Right lobe of liver (tissue), 6 donors: ENCODE results near the gene MON1A. TPM values are rescaled to one million over a fixed set of nuclear protein-coding genes. Genes with fewer than 3 reads are reported as not detected.
"Not testable (repeated sequence)": the region's sequence is repeated elsewhere in the genome, so short reads cannot be mapped to it uniquely, and the experiment has no call there.

Experiments used
- ATAC-seq, 4 donors: fragments of 200-7000 bp; cut with Tn5 transposase; one replicate each; pipeline ENCODE4 v1.9.1; 2020; ENCODE audit warnings: mild to moderate bottlenecking in 4 of 4, moderate library complexity in 4 of 4
- DNase-seq, 3 donors: peaks; one replicate each; pipeline ENCODE4 v3.0.0-alpha.2; 2020
- H3K27ac ChIP-seq, 3 donors: fragments of 200-600 bp; one replicate each; pipeline ENCODE4 v1.8.0; 2022
- H3K27me3 ChIP-seq, 2 donors: fragments of 200-600 bp; one replicate each; pipeline ENCODE4 v1.8.0; 2022
- H3K36me3 ChIP-seq, 4 donors: fragments of 200-600 bp; sonication (generic) in 1 of 4; one replicate each; pipeline versions ENCODE4 v1.5.1 to v1.8.0; 2017 to 2022; ENCODE audit warnings: control low read depth in 1 of 4
- H3K4me1 ChIP-seq, 4 donors: fragments of 200-600 bp; sonication (generic) in 1 of 4; one replicate each; pipeline versions ENCODE4 v1.5.1 to v1.8.0; 2017 to 2022; ENCODE audit warnings: control low read depth in 1 of 4
- H3K4me3 ChIP-seq, 3 donors: fragments of 200-600 bp; one replicate each; pipeline ENCODE4 v1.8.0; 2022
- H3K9me3 ChIP-seq, 4 donors: fragments of 200-600 bp; sonication (generic) in 1 of 4; one replicate each; pipeline versions ENCODE4 v1.5.1 to v1.8.0; 2017 to 2022; ENCODE audit warnings: control low read depth in 1 of 4
- CTCF ChIP-seq, 4 donors: fragments of 200-600 bp in 3 of 4; fragments of 450-650 bp in 1 of 4; IDR thresholded peaks; one replicate each; pipeline versions ENCODE4 v1.5.1 to v1.8.0; 2016 to 2022; ENCODE audit warnings: antibody characterized with exemption in 4 of 4, mild to moderate bottlenecking in 2 of 4
- POLR2A ChIP-seq: fragments of 450-650 bp; IDR thresholded peaks from one replicate; pipeline ENCODE4 v1.6.1; 2017; ENCODE audit warnings: antibody characterized with exemption, mild to moderate bottlenecking
- WGBS: methylation state at CpG from one replicate; pipeline ENCODE4 v1.1.6; 2018; ENCODE audit warnings: low coverage, low lambda C conversion rate; ENCODE audit not compliant: insufficient coverage; ENCODE audit errors: missing lambda C conversion rate; 5-methylcytosine and 5-hydroxymethylcytosine counted together
- intact Hi-C, 2 donors: fragments of 100-400 bp; cut with DNase I; formaldehyde crosslinking; loops; one replicate each; pipeline versions ENCODE4 v1.11.2 to v1.14.1; 2022
- total RNA-seq, 6 experiments: library from RNA; depleted of rRNA in 2 of 6; stranded (reverse); fragments of >200 nt in 2 of 6; fragmentation: NEBNext Ultra II Directional in 3 of 6; extraction: Animal tissue kit (Norgen Biotek cat#: 25700) in 3 of 6; gene quantifications; one replicate each; pipeline versions ENCODE4 v1.1.0 to v1.2.4, GENCODE V29; 2016 to 2023
- donor health status: DM: no; HTN: yes; CAD: no.
- donor health status: DM: no; HTN: no; CAD: no.
- donor health status: DM: no; HTN: no; CAD: no.
- donor health status: DM: no; HTN: yes; CAD: no.
- donor health status: DM: no; HTN: yes; CAD: no.

The MON1A gene
- total RNA-seq, 6 experiments from 2014 or later, result 5.4 to 14.2 (median 7.5) TPM

GRCh38 chr3:49926117-49926728 is 3.4 kb downstream of the MON1A start:
- Histone ChIP-seq H3K4me1 (peaks cover 0 to 11% (median 2%) of the 10 kb centered on the region in 4 donors), H3K27me3 (no peaks in the 10 kb centered on the region), H3K9me3 (no peaks in the 10 kb centered on the region), H3K36me3 (no peaks in the 10 kb centered on the region), H3K27ac (no peak overlapping the region), H3K4me3 (no peak overlapping the region)
- no peak for ATAC-seq
- TF ChIP-seq CTCF (IDR thresholded peaks at IDR 0.05) (no peak), POLR2A (no peak)
- 93% methylated on average over 4 of the region's 4 CpGs for WGBS
- DNase-seq, result no peak
- intact Hi-C loops, result no loop called here

GRCh38 chr3:49925485-49925884 is 4.1 kb downstream of the MON1A start:
- WGBS, result 86% methylated on average over 2 of the region's 2 CpGs
- DNase-seq (no peak), ATAC-seq (no peak)
- TF ChIP-seq CTCF (IDR thresholded peaks at IDR 0.05), result no peak
- Histone ChIP-seq H3K27ac (no peak overlapping the region), H3K4me3 (no peak overlapping the region), H3K9me3 (no peaks in the 10 kb centered on the region), H3K36me3 (no peaks in the 10 kb centered on the region), H3K27me3 (no peaks in the 10 kb centered on the region), H3K4me1 (peaks cover 0 to 10% (median 2%) of the 10 kb centered on the region in 4 donors)
- intact Hi-C loops, result no loop called here

- intact Hi-C loops, result no loop called here
- no peaks in the 10 kb centered on the region for H3K9me3 ChIP-seq
- H3K27ac ChIP-seq, result no peak overlapping the region
- H3K36me3 ChIP-seq, result no peaks in the 10 kb centered on the region
- H3K4me3 ChIP-seq, result no peak overlapping the region
- H3K4me1 ChIP-seq, result peaks cover 0 to 5% (median 2%) of the 10 kb centered on the region in 4 donors
- 92% methylated on average over 2 of the region's 2 CpGs for WGBS
- DNase-seq, result no peak
- ATAC-seq, result no peak
- TF ChIP-seq POLR2A (no peak), CTCF (IDR thresholded peaks at IDR 0.05) (no peak)
- H3K27me3 ChIP-seq, result no peaks in the 10 kb centered on the region
Measured at GRCh38 chr3:49924683-49925082, 4.9 kb downstream of the MON1A start.

GRCh38 chr3:49917806-49918590 is 11.6 kb downstream of the MON1A start:
- H3K27me3 ChIP-seq, H3K4me1 ChIP-seq, H3K27ac ChIP-seq, H3K36me3 ChIP-seq, intact Hi-C loops, ATAC-seq, H3K9me3 ChIP-seq, DNase-seq, H3K4me3 ChIP-seq: not testable (repeated sequence)
- 78% methylated on average over 15 of the region's 19 CpGs for WGBS

GRCh38 chr3:49916686-49917085 is 12.9 kb downstream of the MON1A start:
- no CpG with 5 or more reads among the region's 5 CpGs for WGBS
- no peak overlapping the region for H3K4me3 ChIP-seq
- ATAC-seq (no peak), DNase-seq (no peak)
- no peaks in the 10 kb centered on the region for H3K9me3 ChIP-seq
- TF ChIP-seq CTCF (IDR thresholded peaks at IDR 0.05), result no peak
- TF ChIP-seq POLR2A, result no peak
- intact Hi-C loops, result no loop called here
- no peaks in the 10 kb centered on the region for H3K4me1 ChIP-seq
- H3K27me3 ChIP-seq, result no peaks in the 10 kb centered on the region
- H3K27ac ChIP-seq, result no peak overlapping the region
- peaks cover 0 to 7% (median 0%) of the 10 kb centered on the region in 4 donors for H3K36me3 ChIP-seq
